ENCODE results near the gene NPS. TPM values are rescaled to one million over a fixed set of nuclear protein-coding genes. Genes with fewer than 3 reads are reported as not detected.

The NPS gene
- total RNA-seq, 3 donors from 2014 or later (not counting 1 experiment from before 2014, with no cell fraction given): not detected

- no peak for ATAC-seq
Observed at GRCh38 chr10:127587668-127588365, 38.7 kb downstream of the NPS start.

GRCh38 chr10:127592586-127592985 is 43.5 kb downstream of the NPS start:
- H3K36me3 ChIP-seq (ENCODE audit: control insufficient read depth, insufficient read depth, low read length): no peaks in the 10 kb centered on the region
- H3K4me1 ChIP-seq (ENCODE audit: control insufficient read depth, insufficient read depth, low read length): no peaks in the 10 kb centered on the region
- H3K4me3 Mint-ChIP-seq: no peak overlapping the region
- H3K27me3 Mint-ChIP-seq (ENCODE audit: low read depth in 2 of 2): peaks cover 7 to 14% of the 10 kb centered on the region in 2 donors
- H3K4me1 Mint-ChIP-seq: no peaks in the 10 kb centered on the region
- intact Hi-C loops (cut with micrococcal nuclease): no loop called here
- H3K9me3 Mint-ChIP-seq: no peaks in the 10 kb centered on the region
- H3K27ac ChIP-seq (ENCODE audit: low read length): no peak overlapping the region
- ATAC-seq: no peak
- H3K9me3 ChIP-seq (ENCODE audit: control insufficient read depth, insufficient read depth, low read length): no peaks in the 10 kb centered on the region
- no peaks in the 10 kb centered on the region for H3K36me3 Mint-ChIP-seq
- DNase-seq: no peak
- TF ChIP-seq CTCF (IDR thresholded peaks at IDR 0.05): no peak
- no peak overlapping the region for H3K27ac Mint-ChIP-seq
- no peak overlapping the region for H3K4me3 ChIP-seq (ENCODE audit: low read length)
- WGBS (ENCODE audit: insufficient coverage): 72% methylated on average over 7 of the region's 7 CpGs
- no peaks in the 10 kb centered on the region for H3K27me3 ChIP-seq (ENCODE audit: control insufficient read depth, insufficient read depth, low read length)

More at GRCh38 chr10:127587668-127588365, 38.7 kb downstream of the NPS start:
- no peaks in the 10 kb centered on the region for H3K27me3 ChIP-seq (ENCODE audit: control insufficient read depth, insufficient read depth, low read length)
- WGBS (ENCODE audit: insufficient coverage): 43% methylated on average over 4 of the region's 4 CpGs
- H3K27ac ChIP-seq (ENCODE audit: low read length): no peak overlapping the region
- H3K27ac Mint-ChIP-seq: no peak overlapping the region
- H3K9me3 ChIP-seq (ENCODE audit: control insufficient read depth, insufficient read depth, low read length): no peaks in the 10 kb centered on the region
- no peak for DNase-seq
- no peaks in the 10 kb centered on the region for H3K36me3 Mint-ChIP-seq
- no peaks in the 10 kb centered on the region for H3K9me3 Mint-ChIP-seq
- H3K27me3 Mint-ChIP-seq (ENCODE audit: low read depth in 2 of 2): peaks cover 13 to 42% of the 10 kb centered on the region in 2 donors
- no peak overlapping the region for H3K4me3 ChIP-seq (ENCODE audit: low read length)
- H3K4me1 ChIP-seq (ENCODE audit: control insufficient read depth, insufficient read depth, low read length): no peaks in the 10 kb centered on the region
- H3K36me3 ChIP-seq (ENCODE audit: control insufficient read depth, insufficient read depth, low read length): no peaks in the 10 kb centered on the region
- no peaks in the 10 kb centered on the region for H3K4me1 Mint-ChIP-seq
- no peak overlapping the region for H3K4me3 Mint-ChIP-seq
- intact Hi-C loops (cut with micrococcal nuclease): no loop called here
- no peak for TF ChIP-seq CTCF (IDR thresholded peaks at IDR 0.05)

GRCh38 chr10:127600479-127600878 is 51.4 kb downstream of the NPS start:
- ATAC-seq: no peak
- H3K27ac Mint-ChIP-seq: no peak overlapping the region

More at GRCh38 chr10:127600479-127600878, 51.4 kb downstream of the NPS start:
- Histone ChIP-seq H3K27ac (ENCODE audit: low read length) (no peak overlapping the region), H3K36me3 (ENCODE audit: control insufficient read depth, insufficient read depth, low read length) (no peaks in the 10 kb centered on the region), H3K4me1 (ENCODE audit: control insufficient read depth, insufficient read depth, low read length) (no peaks in the 10 kb centered on the region), H3K4me3 (ENCODE audit: low read length) (no peak overlapping the region), H3K27me3 (ENCODE audit: control insufficient read depth, insufficient read depth, low read length) (no peaks in the 10 kb centered on the region), H3K9me3 (ENCODE audit: control insufficient read depth, insufficient read depth, low read length) (no peaks in the 10 kb centered on the region)
- peaks cover 7 to 23% of the 10 kb centered on the region in 2 donors for H3K27me3 Mint-ChIP-seq (ENCODE audit: low read depth in 2 of 2)
- no peak overlapping the region for H3K4me3 Mint-ChIP-seq
- no peak for DNase-seq
- TF ChIP-seq CTCF (IDR thresholded peaks at IDR 0.05): no peak
- intact Hi-C loops (cut with micrococcal nuclease): no loop called here
- H3K4me1 Mint-ChIP-seq: no peaks in the 10 kb centered on the region
- no peaks in the 10 kb centered on the region for H3K36me3 Mint-ChIP-seq
- WGBS (ENCODE audit: insufficient coverage): 55% methylated on average over 11 of the region's 11 CpGs
- H3K9me3 Mint-ChIP-seq: no peaks in the 10 kb centered on the region

Other genes starting within 250 kb of the NPS start
- not detected for gene FOXI2, start 187.9 kb downstream of the NPS start, total RNA-seq

All from natural killer cell (primary cell).